Stomach (tissue), 9 donors: ENCODE results near the gene CHDH. TPM values are rescaled to one million over a fixed set of nuclear protein-coding genes. Genes with fewer than 3 reads are reported as not detected.
A peak's percentile ranks its signal among the peaks of the same experiment; 100 is the strongest.

ENCODE experiments used
- DNase-seq, 2 donors: peaks; one replicate each; pipeline versions ENCODE4 v3.0.0 to v3.0.0-alpha.2; 2013 to 2019
- H3K27ac ChIP-seq, 5 donors: fragments of 200-600 bp in 4 of 5; sonication (generic) in 4 of 5; one replicate each; pipeline ENCODE4 v1.5.1; 2013 to 2019; ENCODE audit warnings: mild to moderate bottlenecking in 1 of 5, moderate library complexity in 1 of 5
- H3K27me3 ChIP-seq, 3 donors: fragments of 200-600 bp; sonication (generic); one replicate each; pipeline ENCODE4 v1.5.1; 2017 to 2019; ENCODE audit warnings: mixed run types in 1 of 3
- H3K36me3 ChIP-seq, 4 donors: fragments of 200-600 bp; sonication (generic); 1 replicate in 3 of 4; 2 replicates in 1 of 4; pipeline ENCODE4 v1.5.1; 2016 to 2019
- H3K4me1 ChIP-seq, 4 donors: fragments of 200-600 bp; sonication (generic); one replicate each; pipeline ENCODE4 v1.5.1; 2016 to 2019
- H3K4me3 ChIP-seq, 4 donors: fragments of 200-600 bp; sonication (generic) in 3 of 4; one replicate each; pipeline ENCODE4 v1.5.1; 2016 to 2019; ENCODE audit warnings: mild to moderate bottlenecking in 1 of 4
- H3K9me3 ChIP-seq, 4 donors: fragments of 200-600 bp; sonication (generic); one replicate each; pipeline ENCODE4 v1.5.1; 2016 to 2019
- CTCF ChIP-seq, 7 experiments: fragments of 450-650 bp in 4 of 7; fragments of 200-600 bp in 3 of 7; sonication (generic) in 3 of 7; IDR thresholded peaks; one replicate each; pipeline ENCODE4 v1.5.1; 2016 to 2019; ENCODE audit warnings: antibody characterized with exemption in 7 of 7, control low read depth in 2 of 7, mild to moderate bottlenecking in 1 of 7
- EP300 ChIP-seq: sonication (generic); formaldehyde crosslinking; IDR thresholded peaks from one replicate; pipeline ENCODE4 v1.6.1; 2017; ENCODE audit warnings: antibody characterized with exemption
- POLR2A ChIP-seq, 4 donors: fragments of 450-650 bp; IDR thresholded peaks; one replicate each; pipeline ENCODE4 v1.6.1; 2016; ENCODE audit warnings: antibody characterized with exemption in 4 of 4, control low read depth in 2 of 4, mild to moderate bottlenecking in 1 of 4, moderate library complexity in 1 of 4
- POLR2AphosphoS5 ChIP-seq, 3 donors: sonication (generic); formaldehyde crosslinking; IDR thresholded peaks; one replicate each; pipeline ENCODE4 v1.6.1; 2016; ENCODE audit warnings: antibody characterized with exemption in 3 of 3
- WGBS, 5 donors: extraction: QIAGEN DNeasy Blood & Tissue Kit in 3 of 5; methylation state at CpG; one replicate each; pipeline versions ENCODE4 v1.1.5 to v1.1.7; 2013 to 2018; 5-methylcytosine and 5-hydroxymethylcytosine counted together
- intact Hi-C: fragments of 100-400 bp; cut with DNase I; formaldehyde crosslinking; loops from one replicate; pipeline ENCODE4 v1.15.1; 2023; ENCODE audit warnings: low total_unique reads
- polyA plus RNA-seq, 3 donors: library from polyadenylated mRNA; stranded (reverse); fragments of 200-250 nt; gene quantifications; one replicate each; pipeline ENCODE4 v1.2.3, GENCODE V29; 2013
- total RNA-seq, 5 donors: library from RNA; depleted of rRNA; stranded (reverse); fragments of >200 nt; gene quantifications; one replicate each; pipeline versions ENCODE4 v1.1.0 to v1.2.3, GENCODE V29; 2014 to 2016
- donor health status: healthy with polysubstance abuse.
- donor health status: Bipolar disorder and iron deficiency.
- donor health status: healthy.

The CHDH gene
- total and polyA plus RNA-seq, 8 donors: 1.7 to 385 (median 8.4) TPM

GRCh38 chr3:53808496-53808895, 37.7 kb downstream of the CHDH start:
- H3K27me3 ChIP-seq: no peaks in the 10 kb centered on the region
- H3K36me3 ChIP-seq: no peaks in the 10 kb centered on the region
- no peak overlapping the region for H3K27ac ChIP-seq
- no peak for DNase-seq
- no peak overlapping the region for H3K4me3 ChIP-seq
- intact Hi-C loops: no loop called here
- H3K9me3 ChIP-seq: no peaks in the 10 kb centered on the region
- TF ChIP-seq CTCF (IDR thresholded peaks at IDR 0.05): no peak
- no peak for TF ChIP-seq EP300
- TF ChIP-seq POLR2A (IDR thresholded peaks at IDR 0.05): no peak
- no peak for TF ChIP-seq POLR2AphosphoS5 (IDR thresholded peaks at IDR 0.05)
- H3K4me1 ChIP-seq: peaks cover 0 to 7% (median 0%) of the 10 kb centered on the region in 4 donors
- WGBS, 5 donors: 90 to 97% (median 96%) methylated on average over 13 of the region's 13 CpGs

- Histone ChIP-seq H3K4me3 (no peak overlapping the region), H3K4me1 (peaks cover 0 to 7% (median 0%) of the 10 kb centered on the region in 4 donors), H3K27me3 (no peaks in the 10 kb centered on the region), H3K36me3 (no peaks in the 10 kb centered on the region), H3K27ac (no peak overlapping the region), H3K9me3 (no peaks in the 10 kb centered on the region)
- intact Hi-C loops: no loop called here
- 65 to 79% (median 67%) methylated on average over 10 to 15 of the region's 15 CpGs for WGBS, 5 donors
- no peak for TF ChIP-seq CTCF (IDR thresholded peaks at IDR 0.05)
- no peak for TF ChIP-seq POLR2A (IDR thresholded peaks at IDR 0.05)
- TF ChIP-seq POLR2AphosphoS5 (IDR thresholded peaks at IDR 0.05): no peak
- no peak for TF ChIP-seq EP300
- peak in 1 of 2 donors; percentile 32 for DNase-seq
These were observed 39.0 kb downstream of the CHDH start for GRCh38 chr3:53807117-53807810.

GRCh38 chr3:53806182-53807116, 39.8 kb downstream of the CHDH start:
- 58 to 61% (median 61%) methylated on average over 9 to 10 of the region's 10 CpGs for WGBS, 5 donors
- Histone ChIP-seq H3K27ac (no peak overlapping the region), H3K27me3 (no peaks in the 10 kb centered on the region), H3K36me3 (no peaks in the 10 kb centered on the region), H3K9me3 (no peaks in the 10 kb centered on the region), H3K4me3 (no peak overlapping the region), H3K4me1 (peaks cover 0 to 7% (median 0%) of the 10 kb centered on the region in 4 donors)
- DNase-seq: peak in 1 of 2 donors; percentile 65
- TF ChIP-seq POLR2AphosphoS5 (IDR thresholded peaks at IDR 0.05): no peak
- no peak for TF ChIP-seq EP300
- no peak for TF ChIP-seq POLR2A (IDR thresholded peaks at IDR 0.05)
- no peak for TF ChIP-seq CTCF (IDR thresholded peaks at IDR 0.05)
- intact Hi-C loops: no loop called here

GRCh38 chr3:53805463-53806159, 40.6 kb downstream of the CHDH start:
- 69 to 85% (median 82%) methylated on average over 3 to 4 of the region's 4 CpGs for WGBS, 5 donors
- Histone ChIP-seq H3K9me3 (no peaks in the 10 kb centered on the region), H3K4me1 (peaks cover 0 to 7% (median 0%) of the 10 kb centered on the region in 4 donors), H3K27me3 (no peaks in the 10 kb centered on the region), H3K36me3 (no peaks in the 10 kb centered on the region), H3K4me3 (no peak overlapping the region), H3K27ac (no peak overlapping the region)
- DNase-seq: no peak
- no peak for TF ChIP-seq POLR2A (IDR thresholded peaks at IDR 0.05)
- TF ChIP-seq EP300: no peak
- TF ChIP-seq CTCF (IDR thresholded peaks at IDR 0.05): no peak
- no peak for TF ChIP-seq POLR2AphosphoS5 (IDR thresholded peaks at IDR 0.05)
- intact Hi-C loops: no loop called here
